Transverse colon (tissue), 3 donors: ENCODE data around the gene SYNJ1.

ENCODE experiments used
- CTCF ChIP-seq, 5 experiments: fragments of 200-600 bp in 3 of 5; fragments of 450-650 bp in 2 of 5; sonication (generic) in 3 of 5; IDR thresholded peaks; 1 replicate in 2 of 5; 2 replicates in 3 of 5; pipeline ENCODE4 v1.5.1; 2016 to 2017; ENCODE audit warnings: antibody characterized with exemption in 5 of 5, inconsistent platforms in 3 of 5, mild to moderate bottlenecking in 2 of 5, moderate library complexity in 1 of 5
- POLR2A ChIP-seq: fragments of 450-650 bp; IDR thresholded peaks from one replicate; pipeline ENCODE4 v1.6.1; 2016; ENCODE audit warnings: antibody characterized with exemption, mild to moderate bottlenecking, moderate library complexity

GRCh38 chr21:32674731-32675130 is 53.1 kb downstream of the SYNJ1 start:
- no peak for TF ChIP-seq CTCF (IDR thresholded peaks at IDR 0.05)
- TF ChIP-seq POLR2A = no peak
